Fibroblast of gingiva (primary cell): Measurements from ENCODE around the gene TXNRD2.

Experiments
- DNase-seq: peaks from one replicate; pipeline ENCODE4 v3.0.0-alpha.2; 2011; ENCODE audit warnings: low read depth

Gene TXNRD2

GRCh38 chr22:19904935-19905334, 36.7 kb downstream of the TXNRD2 start:
- DNase-seq = no peak

- no peak for DNase-seq
Observed at GRCh38 chr22:19904174-19904856, 37.3 kb downstream of the TXNRD2 start.

GRCh38 chr22:19903513-19903912, 38.1 kb downstream of the TXNRD2 start:
- DNase-seq = no peak

- no peak for DNase-seq
Observed at GRCh38 chr22:19903031-19903430, 38.6 kb downstream of the TXNRD2 start.

GRCh38 chr22:19902245-19902715, 39.3 kb downstream of the TXNRD2 start:
- no peak for DNase-seq

GRCh38 chr22:19901577-19902244, 39.9 kb downstream of the TXNRD2 start:
- no peak for DNase-seq

- DNase-seq = no peak
Observed at GRCh38 chr22:19900707-19901436, 40.7 kb downstream of the TXNRD2 start.

GRCh38 chr22:19898831-19899567, 42.6 kb downstream of the TXNRD2 start:
- DNase-seq = no peak

GRCh38 chr22:19898145-19898544, 43.5 kb downstream of the TXNRD2 start:
- DNase-seq = no peak

GRCh38 chr22:19897726-19898125, 43.9 kb downstream of the TXNRD2 start:
- no peak for DNase-seq

- DNase-seq = no peak
Observed at GRCh38 chr22:19896665-19897355, 44.8 kb downstream of the TXNRD2 start.

- no peak for DNase-seq
Observed at GRCh38 chr22:19895160-19895849, 46.3 kb downstream of the TXNRD2 start.

- no peak for DNase-seq
Observed at GRCh38 chr22:19893363-19893762, 48.3 kb downstream of the TXNRD2 start.

- no peak for DNase-seq
Observed at GRCh38 chr22:19892925-19893324, 48.7 kb downstream of the TXNRD2 start.

GRCh38 chr22:19892257-19892879, 49.2 kb downstream of the TXNRD2 start:
- DNase-seq = no peak

- no peak for DNase-seq
Observed at GRCh38 chr22:19891317-19892256, 50.0 kb downstream of the TXNRD2 start.

- no peak for DNase-seq
Observed at GRCh38 chr22:19890502-19891316, 50.9 kb downstream of the TXNRD2 start.

- no peak for DNase-seq
Observed at GRCh38 chr22:19889951-19890350, 51.7 kb downstream of the TXNRD2 start.
